Liver (tissue), 9 donors: ENCODE measurements around the gene TRAPPC10. TPM values are rescaled to one million over a fixed set of nuclear protein-coding genes. Genes with fewer than 3 reads are reported as not detected.

Source experiments
- DNase-seq: peaks from one replicate; pipeline ENCODE4 v3.0.0-alpha.2; 2017; ENCODE audit warnings: low spot score
- H3K27ac ChIP-seq, 2 donors: one replicate each; pipeline ENCODE4 v1.7.0; 2013; ENCODE audit warnings: inconsistent platforms in 2 of 2, low read length in 2 of 2, control low read depth in 1 of 2, low read depth in 1 of 2, mild to moderate bottlenecking in 1 of 2
- H3K27me3 ChIP-seq, 4 donors: one replicate each; pipeline versions ENCODE4 v1.6.1 to v1.7.0; 2013; ENCODE audit warnings: low read length in 3 of 4, inconsistent platforms in 1 of 4, mild to moderate bottlenecking in 1 of 4, moderate library complexity in 1 of 4; ENCODE audit not compliant: control insufficient read depth in 4 of 4, insufficient read depth in 4 of 4
- H3K36me3 ChIP-seq, 4 donors: one replicate each; pipeline versions ENCODE4 v1.6.1 to v1.7.0; 2013; ENCODE audit warnings: low read length in 3 of 4, mild to moderate bottlenecking in 3 of 4, low read depth in 1 of 4, moderate library complexity in 1 of 4; ENCODE audit not compliant: control insufficient read depth in 4 of 4, insufficient read depth in 3 of 4
- H3K4me1 ChIP-seq, 4 donors: one replicate each; pipeline versions ENCODE4 v1.6.1 to v1.7.0; 2013; ENCODE audit warnings: low read length in 3 of 4, mild to moderate bottlenecking in 3 of 4, moderate library complexity in 1 of 4; ENCODE audit not compliant: control insufficient read depth in 4 of 4, insufficient read depth in 4 of 4
- H3K4me3 ChIP-seq, 3 donors: one replicate each; pipeline versions ENCODE4 v1.6.1 to v1.7.0; 2013; ENCODE audit warnings: low read length in 3 of 3, control low read depth in 1 of 3, low read depth in 1 of 3, mild to moderate bottlenecking in 1 of 3
- H3K9ac ChIP-seq, 2 donors: one replicate each; pipeline ENCODE4 v1.7.0; 2013; ENCODE audit warnings: low read length in 2 of 2, mild to moderate bottlenecking in 2 of 2, moderate library complexity in 2 of 2, control low read depth in 1 of 2, low read depth in 1 of 2
- H3K9me3 ChIP-seq, 4 donors: one replicate each; pipeline versions ENCODE4 v1.6.1 to v1.7.0; 2013; ENCODE audit warnings: low read length in 3 of 4; ENCODE audit not compliant: control insufficient read depth in 4 of 4
- ATF3 ChIP-seq: IDR thresholded peaks from 2 replicates; pipeline ENCODE4 v1.6.1; 2016; ENCODE audit warnings: antibody characterized with exemption
- EGR1 ChIP-seq, 2 donors: IDR thresholded peaks; 2 replicates each; pipeline ENCODE4 v1.6.1; 2016 to 2018; ENCODE audit warnings: antibody characterized with exemption in 2 of 2, low read depth in 2 of 2
- FOXA1 ChIP-seq: IDR thresholded peaks from 2 replicates; pipeline ENCODE4 v1.6.1; 2016; ENCODE audit warnings: antibody characterized with exemption
- FOXA2 ChIP-seq: IDR thresholded peaks from 2 replicates; pipeline ENCODE4 v1.6.1; 2016; ENCODE audit warnings: antibody characterized with exemption
- GABPA ChIP-seq, 2 donors: IDR thresholded peaks in 1 of 2; conservative IDR thresholded peaks in 1 of 2; 2 replicates each; pipeline ENCODE4 v1.6.1; 2016; ENCODE audit warnings: antibody characterized with exemption in 2 of 2, mild to moderate bottlenecking in 1 of 2, moderate library complexity in 1 of 2
- HNF4A ChIP-seq, 2 donors: conservative IDR thresholded peaks; 2 replicates each; pipeline ENCODE4 v1.6.1; 2016; ENCODE audit warnings: antibody characterized with exemption in 2 of 2, mild to moderate bottlenecking in 2 of 2
- HNF4G ChIP-seq: IDR thresholded peaks from 2 replicates; pipeline ENCODE4 v1.6.1; 2016; ENCODE audit warnings: antibody characterized with exemption
- JUND ChIP-seq, 2 donors: IDR thresholded peaks; 2 replicates each; pipeline ENCODE4 v1.6.1; 2016; ENCODE audit warnings: antibody characterized with exemption in 2 of 2
- MAX ChIP-seq: IDR thresholded peaks from 2 replicates; pipeline ENCODE4 v1.6.1; 2016; ENCODE audit warnings: antibody characterized with exemption
- NR2F2 ChIP-seq: IDR thresholded peaks from 2 replicates; pipeline ENCODE4 v1.6.1; 2016; ENCODE audit warnings: antibody characterized with exemption
- RAD21 ChIP-seq, 2 donors: IDR thresholded peaks; 2 replicates each; pipeline ENCODE4 v1.6.1; 2016; ENCODE audit warnings: antibody characterized with exemption in 2 of 2, mild to moderate bottlenecking in 2 of 2
- RXRA ChIP-seq, 2 donors: IDR thresholded peaks; 2 replicates each; pipeline ENCODE4 v1.6.1; 2017 to 2018; ENCODE audit warnings: antibody characterized with exemption in 2 of 2, mild to moderate bottlenecking in 1 of 2
- SP1 ChIP-seq: IDR thresholded peaks from 2 replicates; pipeline ENCODE4 v1.6.1; 2018; ENCODE audit warnings: antibody characterized with exemption, mild to moderate bottlenecking
- TAF1 ChIP-seq: conservative IDR thresholded peaks from 2 replicates; pipeline ENCODE4 v1.6.1; 2016; ENCODE audit warnings: antibody characterized with exemption, mild to moderate bottlenecking
- YY1 ChIP-seq: IDR thresholded peaks from 2 replicates; pipeline ENCODE4 v1.6.1; 2016; ENCODE audit warnings: antibody characterized with exemption, mild to moderate bottlenecking
- ZBTB33 ChIP-seq: IDR thresholded peaks from 2 replicates; pipeline ENCODE4 v1.6.1; 2016; ENCODE audit warnings: antibody characterized with exemption
- WGBS: extraction: QIAGEN DNeasy Blood & Tissue Kit; methylation state at CpG from one replicate; pipeline ENCODE4 v1.1.7; 2013; 5-methylcytosine and 5-hydroxymethylcytosine counted together
- polyA plus RNA-seq, 2 donors: library from polyadenylated mRNA; stranded (reverse) in 1 of 2; unstranded in 1 of 2; fragments of 200-250 nt in 1 of 2; fragments of >200 nt in 1 of 2; fragmentation: Nextera tagmentation in 1 of 2; extraction: Ambion mirVana in 1 of 2; gene quantifications; one replicate each; pipeline versions ENCODE4 v1.2.1 to v1.2.3, GENCODE V29; 2013 to 2015
- total RNA-seq, 2 donors: library from RNA; depleted of rRNA; stranded (reverse); fragments of >200 nt; gene quantifications; one replicate each; pipeline ENCODE4 v1.2.3, GENCODE V29; 2014
- TF ChIP-seq, protein P1 (sequence below): IDR thresholded peaks from 2 replicates; pipeline ENCODE4 v1.6.1; 2016; ENCODE audit warnings: antibody characterized with exemption, mild to moderate bottlenecking
- TF ChIP-seq, protein P2 (sequence below): fragments of 150-350 bp; IDR thresholded peaks from 2 replicates; pipeline ENCODE4 v1.5.1; 2017; ENCODE audit warnings: improper control_type of control experiment, low read depth, low read length; ENCODE audit not compliant: missing input control
- donor health status: healthy.
- donor health status: healthy.
- donor health status: healthy.
- donor health status: healthy.
- donor health status: healthy.

TRAPPC10 gene
- total and polyA plus RNA-seq, 4 donors = 4.9 to 24.9 (median 11.9) TPM

GRCh38 chr21:43971201-43971991 is 40.7 kb upstream of the TRAPPC10 start:
- no peak overlapping the region for H3K27ac ChIP-seq
- H3K4me3 ChIP-seq = no peak overlapping the region
- no peaks in the 10 kb centered on the region for H3K9me3 ChIP-seq
- TF ChIP-seq FOXA1 (no peak), GABPA (IDR thresholded peaks at IDR 0.05 in 1 of 2, conservative IDR thresholded peaks at IDR 0.05 in 1 of 2) (no peak), YY1 (no peak), MAX (no peak), HNF4G (no peak), FOXA2 (no peak), HNF4A (conservative IDR thresholded peaks at IDR 0.05) (peak in 1 of 2 donors; percentile 12), TAF1 (no peak), ATF3 (peak; percentile 11), EGR1 (IDR thresholded peaks at IDR 0.05; ENCODE audit: low read depth in 2 of 2) (no peak), SP1 (no peak), JUND (IDR thresholded peaks at IDR 0.05) (no peak), RXRA (IDR thresholded peaks at IDR 0.05) (peak; percentile 74 to 90), RAD21 (IDR thresholded peaks at IDR 0.05) (peak in 1 of 2 donors; percentile 17), NR2F2 (no peak), ZBTB33 (no peak)
- TF ChIP-seq, protein P1, sequence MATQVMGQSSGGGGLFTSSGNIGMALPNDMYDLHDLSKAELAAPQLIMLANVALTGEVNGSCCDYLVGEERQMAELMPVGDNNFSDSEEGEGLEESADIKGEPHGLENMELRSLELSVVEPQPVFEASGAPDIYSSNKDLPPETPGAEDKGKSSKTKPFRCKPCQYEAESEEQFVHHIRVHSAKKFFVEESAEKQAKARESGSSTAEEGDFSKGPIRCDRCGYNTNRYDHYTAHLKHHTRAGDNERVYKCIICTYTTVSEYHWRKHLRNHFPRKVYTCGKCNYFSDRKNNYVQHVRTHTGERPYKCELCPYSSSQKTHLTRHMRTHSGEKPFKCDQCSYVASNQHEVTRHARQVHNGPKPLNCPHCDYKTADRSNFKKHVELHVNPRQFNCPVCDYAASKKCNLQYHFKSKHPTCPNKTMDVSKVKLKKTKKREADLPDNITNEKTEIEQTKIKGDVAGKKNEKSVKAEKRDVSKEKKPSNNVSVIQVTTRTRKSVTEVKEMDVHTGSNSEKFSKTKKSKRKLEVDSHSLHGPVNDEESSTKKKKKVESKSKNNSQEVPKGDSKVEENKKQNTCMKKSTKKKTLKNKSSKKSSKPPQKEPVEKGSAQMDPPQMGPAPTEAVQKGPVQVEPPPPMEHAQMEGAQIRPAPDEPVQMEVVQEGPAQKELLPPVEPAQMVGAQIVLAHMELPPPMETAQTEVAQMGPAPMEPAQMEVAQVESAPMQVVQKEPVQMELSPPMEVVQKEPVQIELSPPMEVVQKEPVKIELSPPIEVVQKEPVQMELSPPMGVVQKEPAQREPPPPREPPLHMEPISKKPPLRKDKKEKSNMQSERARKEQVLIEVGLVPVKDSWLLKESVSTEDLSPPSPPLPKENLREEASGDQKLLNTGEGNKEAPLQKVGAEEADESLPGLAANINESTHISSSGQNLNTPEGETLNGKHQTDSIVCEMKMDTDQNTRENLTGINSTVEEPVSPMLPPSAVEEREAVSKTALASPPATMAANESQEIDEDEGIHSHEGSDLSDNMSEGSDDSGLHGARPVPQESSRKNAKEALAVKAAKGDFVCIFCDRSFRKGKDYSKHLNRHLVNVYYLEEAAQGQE = no peak
- TF ChIP-seq, protein P2, sequence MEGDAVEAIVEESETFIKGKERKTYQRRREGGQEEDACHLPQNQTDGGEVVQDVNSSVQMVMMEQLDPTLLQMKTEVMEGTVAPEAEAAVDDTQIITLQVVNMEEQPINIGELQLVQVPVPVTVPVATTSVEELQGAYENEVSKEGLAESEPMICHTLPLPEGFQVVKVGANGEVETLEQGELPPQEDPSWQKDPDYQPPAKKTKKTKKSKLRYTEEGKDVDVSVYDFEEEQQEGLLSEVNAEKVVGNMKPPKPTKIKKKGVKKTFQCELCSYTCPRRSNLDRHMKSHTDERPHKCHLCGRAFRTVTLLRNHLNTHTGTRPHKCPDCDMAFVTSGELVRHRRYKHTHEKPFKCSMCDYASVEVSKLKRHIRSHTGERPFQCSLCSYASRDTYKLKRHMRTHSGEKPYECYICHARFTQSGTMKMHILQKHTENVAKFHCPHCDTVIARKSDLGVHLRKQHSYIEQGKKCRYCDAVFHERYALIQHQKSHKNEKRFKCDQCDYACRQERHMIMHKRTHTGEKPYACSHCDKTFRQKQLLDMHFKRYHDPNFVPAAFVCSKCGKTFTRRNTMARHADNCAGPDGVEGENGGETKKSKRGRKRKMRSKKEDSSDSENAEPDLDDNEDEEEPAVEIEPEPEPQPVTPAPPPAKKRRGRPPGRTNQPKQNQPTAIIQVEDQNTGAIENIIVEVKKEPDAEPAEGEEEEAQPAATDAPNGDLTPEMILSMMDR = no peak
- WGBS = 68% methylated on average over 29 of the region's 29 CpGs
- peak; percentile 48 for DNase-seq
- H3K4me1 ChIP-seq = peaks cover 0 to 8% (median 2%) of the 10 kb centered on the region in 4 donors
- H3K36me3 ChIP-seq = peaks cover 15 to 47% (median 22%) of the 10 kb centered on the region in 4 donors
- H3K9ac ChIP-seq = no peak overlapping the region
- H3K27me3 ChIP-seq = no peaks in the 10 kb centered on the region
